KMS-11 (cell line): ENCODE data around the gene CAMKK2.
"Not testable (repeated sequence)": the region's sequence is repeated elsewhere in the genome, so short reads cannot be mapped to it uniquely, and the experiment has no call there.

ENCODE experiments used
- H2AFZ ChIP-seq: fragments of 200-600 bp; sonication (generic); 2 replicates; pipeline ENCODE4 v1.6.1; 2016; ENCODE audit warnings: antibody characterized with exemption, mixed run types, low read depth
- H3K27ac ChIP-seq: fragments of 200-600 bp; sonication (generic); 2 replicates; pipeline ENCODE4 v1.6.1; 2016; ENCODE audit warnings: mild to moderate bottlenecking, mixed run types
- H3K27me3 ChIP-seq: fragments of 200-600 bp; sonication (generic); 2 replicates; pipeline ENCODE4 v1.6.1; 2017; ENCODE audit warnings: mild to moderate bottlenecking, low read depth, mixed run types, moderate library complexity; ENCODE audit not compliant: insufficient read depth
- H3K36me3 ChIP-seq: fragments of 200-600 bp; sonication (generic); 2 replicates; pipeline ENCODE4 v1.6.1; 2017; ENCODE audit warnings: mild to moderate bottlenecking, mixed run types; ENCODE audit not compliant: insufficient read depth
- H3K4me1 ChIP-seq: fragments of 200-600 bp; sonication (generic); 2 replicates; pipeline ENCODE4 v1.6.1; 2016; ENCODE audit warnings: mild to moderate bottlenecking, low read depth, mixed run types; ENCODE audit not compliant: poor library complexity, severe bottlenecking
- H3K4me2 ChIP-seq: fragments of 200-600 bp; sonication (generic); 2 replicates; pipeline ENCODE4 v1.7.0; 2016; ENCODE audit warnings: mild to moderate bottlenecking, mixed run types
- H3K4me3 ChIP-seq: fragments of 200-600 bp; sonication (generic); IDR thresholded peaks from 2 replicates; pipeline ENCODE4 v1.6.1; 2017; ENCODE audit warnings: low read depth, low read length, mixed read lengths; ENCODE audit not compliant: insufficient read depth
- H3K79me2 ChIP-seq: fragments of 200-600 bp; sonication (generic); 2 replicates; pipeline ENCODE4 v1.6.1; 2016; ENCODE audit warnings: low read depth, mixed run types; ENCODE audit not compliant: insufficient read depth
- H3K9ac ChIP-seq: fragments of 200-600 bp; sonication (generic); 2 replicates; pipeline ENCODE4 v1.6.1; 2016; ENCODE audit warnings: mild to moderate bottlenecking, mixed run types
- H4K20me1 ChIP-seq: fragments of 200-600 bp; sonication (generic); 2 replicates; pipeline ENCODE4 v1.6.1; 2016; ENCODE audit warnings: mild to moderate bottlenecking, mixed run types; ENCODE audit not compliant: insufficient read depth
- TF ChIP-seq, protein P1 (sequence below): fragments of 200-600 bp; sonication (generic); conservative IDR thresholded peaks from 2 replicates; pipeline ENCODE4 v1.6.1; 2017; ENCODE audit warnings: low read depth, mild to moderate bottlenecking, antibody characterized with exemption, low read length, moderate library complexity, mixed read lengths

Gene CAMKK2

DNA sequence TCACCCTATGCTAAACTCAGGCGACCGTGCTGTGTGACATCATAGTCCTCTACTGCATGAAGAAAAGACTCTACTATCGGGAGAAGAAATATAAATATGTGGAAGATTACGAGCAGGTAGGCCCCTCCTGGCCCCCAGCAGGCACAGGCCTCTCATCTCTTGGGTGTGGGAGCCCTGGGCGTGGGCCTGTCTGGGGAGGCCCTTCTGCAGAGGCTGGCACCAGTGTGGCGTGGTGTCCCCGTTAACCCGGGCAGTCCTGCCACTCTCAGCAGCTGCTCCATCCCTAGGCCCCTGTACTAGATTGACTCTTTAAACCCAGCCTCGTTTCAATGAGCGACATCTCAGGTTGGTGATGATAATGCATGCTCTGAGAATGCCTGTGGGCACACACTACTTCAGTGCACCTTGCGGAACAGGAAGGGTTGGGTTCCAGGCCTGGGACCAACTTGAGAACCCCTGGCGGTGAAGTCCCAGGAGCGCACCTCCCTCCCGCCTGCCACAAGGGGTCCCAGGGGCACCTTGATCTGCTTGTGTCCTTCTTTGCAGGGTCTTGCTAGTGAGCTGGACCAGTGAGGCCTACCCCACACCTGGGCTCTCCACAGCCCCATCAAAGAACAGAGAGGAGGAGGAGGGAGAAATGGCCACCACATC is 63.4 kb downstream of the CAMKK2 start:
- no peaks in the 10 kb centered on the region for H3K36me3 ChIP-seq
- no peak overlapping the region for H3K9ac ChIP-seq
- H3K79me2 ChIP-seq = no peaks in the 10 kb centered on the region
- H4K20me1 ChIP-seq = no peaks in the 10 kb centered on the region
- H3K4me3 ChIP-seq = no peak overlapping the region
- H3K27ac ChIP-seq = no peak overlapping the region
- no peak overlapping the region for H2AFZ ChIP-seq
- TF ChIP-seq, protein P1, sequence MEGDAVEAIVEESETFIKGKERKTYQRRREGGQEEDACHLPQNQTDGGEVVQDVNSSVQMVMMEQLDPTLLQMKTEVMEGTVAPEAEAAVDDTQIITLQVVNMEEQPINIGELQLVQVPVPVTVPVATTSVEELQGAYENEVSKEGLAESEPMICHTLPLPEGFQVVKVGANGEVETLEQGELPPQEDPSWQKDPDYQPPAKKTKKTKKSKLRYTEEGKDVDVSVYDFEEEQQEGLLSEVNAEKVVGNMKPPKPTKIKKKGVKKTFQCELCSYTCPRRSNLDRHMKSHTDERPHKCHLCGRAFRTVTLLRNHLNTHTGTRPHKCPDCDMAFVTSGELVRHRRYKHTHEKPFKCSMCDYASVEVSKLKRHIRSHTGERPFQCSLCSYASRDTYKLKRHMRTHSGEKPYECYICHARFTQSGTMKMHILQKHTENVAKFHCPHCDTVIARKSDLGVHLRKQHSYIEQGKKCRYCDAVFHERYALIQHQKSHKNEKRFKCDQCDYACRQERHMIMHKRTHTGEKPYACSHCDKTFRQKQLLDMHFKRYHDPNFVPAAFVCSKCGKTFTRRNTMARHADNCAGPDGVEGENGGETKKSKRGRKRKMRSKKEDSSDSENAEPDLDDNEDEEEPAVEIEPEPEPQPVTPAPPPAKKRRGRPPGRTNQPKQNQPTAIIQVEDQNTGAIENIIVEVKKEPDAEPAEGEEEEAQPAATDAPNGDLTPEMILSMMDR = no peak
- H3K27me3 ChIP-seq = no peaks in the 10 kb centered on the region
- no peaks in the 10 kb centered on the region for H3K4me1 ChIP-seq
- H3K4me2 ChIP-seq = no peak overlapping the region

DNA sequence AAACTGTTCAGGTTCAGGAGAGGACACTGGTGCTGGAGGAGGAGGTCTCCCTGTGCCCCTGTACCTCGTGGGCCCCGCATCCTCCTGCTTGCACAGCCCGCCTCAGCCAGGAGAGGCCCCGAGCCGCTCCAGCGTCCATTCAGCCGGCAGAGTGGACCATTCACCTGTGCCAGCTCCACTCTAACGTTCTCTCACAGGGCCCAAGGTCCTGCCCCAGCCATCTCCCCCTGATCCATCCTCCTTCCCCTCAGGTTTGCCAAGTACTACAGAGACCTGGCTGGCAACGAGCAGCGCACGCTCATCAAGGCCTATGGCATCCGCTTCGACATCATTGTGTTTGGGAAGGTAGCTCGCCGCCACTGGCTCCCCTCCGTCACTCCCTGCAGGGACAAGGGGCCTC is 64.3 kb downstream of the CAMKK2 start:
- Histone ChIP-seq H3K9ac (no peak overlapping the region), H3K4me2 (no peak overlapping the region), H4K20me1 (no peaks in the 10 kb centered on the region), H3K4me3 (no peak overlapping the region), H2AFZ (no peak overlapping the region), H3K79me2 (no peaks in the 10 kb centered on the region), H3K36me3 (no peaks in the 10 kb centered on the region), H3K4me1 (peaks cover 9% of the 10 kb centered on the region), H3K27me3 (no peaks in the 10 kb centered on the region), H3K27ac (no peak overlapping the region)
- TF ChIP-seq, protein P1 = no peak

DNA sequence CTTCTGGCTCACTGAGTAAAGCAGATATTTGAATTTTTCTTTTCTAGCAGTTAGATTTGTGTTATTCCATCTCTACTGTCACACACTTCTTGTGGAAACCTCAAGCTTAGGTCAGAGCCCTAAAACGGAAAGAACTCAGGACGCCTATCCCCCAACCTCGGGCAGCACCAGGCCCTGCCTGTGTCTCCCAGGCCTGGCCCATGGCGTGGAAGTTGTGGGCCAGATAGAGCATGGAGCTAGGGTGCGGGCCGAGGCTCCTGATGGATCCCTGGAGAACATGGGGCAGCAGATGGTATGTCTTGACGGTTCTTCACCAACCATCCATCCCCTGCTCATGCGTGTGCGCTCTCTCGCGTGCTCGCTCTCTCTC is 66.0 kb downstream of the CAMKK2 start:
- Histone ChIP-seq H3K4me3 (no peak overlapping the region), H3K79me2 (no peaks in the 10 kb centered on the region), H3K27ac (no peak overlapping the region), H3K4me1 (peaks cover 15% of the 10 kb centered on the region), H3K27me3 (no peaks in the 10 kb centered on the region), H3K36me3 (no peaks in the 10 kb centered on the region), H4K20me1 (no peaks in the 10 kb centered on the region), H3K4me2 (no peak overlapping the region), H3K9ac (no peak overlapping the region), H2AFZ (no peak overlapping the region)
- TF ChIP-seq, protein P1 = no peak

DNA sequence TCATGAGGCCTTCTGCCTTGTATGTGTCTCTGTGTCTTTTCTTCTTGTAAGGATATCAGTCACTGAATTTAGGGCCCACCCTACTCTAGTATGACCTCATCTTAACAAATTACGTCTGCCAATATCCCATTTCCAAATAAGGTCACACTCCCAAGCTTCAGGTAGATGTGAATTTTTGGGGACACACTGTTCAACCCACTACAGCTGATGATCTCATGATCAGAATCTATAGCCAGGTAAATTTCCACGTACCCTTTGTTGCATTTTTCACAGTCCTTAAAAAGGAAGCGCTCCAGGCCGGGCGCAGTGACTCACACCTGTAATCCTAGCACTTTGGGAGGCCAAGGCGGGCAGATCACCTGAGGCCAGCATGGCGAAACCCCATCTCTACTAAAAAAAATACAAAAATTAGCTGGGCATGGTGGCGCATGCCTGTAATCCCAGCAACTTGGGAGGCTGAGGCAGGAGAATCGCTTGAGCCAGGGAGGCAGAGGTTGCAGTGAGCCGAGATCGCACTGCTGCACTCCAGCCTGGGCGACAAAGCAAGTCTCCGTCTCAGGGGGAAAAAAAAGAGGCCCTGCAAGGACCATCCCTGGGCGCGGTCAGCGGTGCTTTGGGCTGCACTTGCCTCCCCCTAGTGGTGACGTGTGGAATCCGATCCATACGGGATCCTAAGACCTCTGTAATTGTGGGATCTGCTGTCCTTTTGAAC is 66.5 kb downstream of the CAMKK2 start:
- not testable (repeated sequence) for H3K9ac ChIP-seq, H3K27ac ChIP-seq, H3K27me3 ChIP-seq, H3K4me3 ChIP-seq, H2AFZ ChIP-seq, H3K4me2 ChIP-seq, H3K36me3 ChIP-seq, H4K20me1 ChIP-seq, H3K79me2 ChIP-seq
- TF ChIP-seq, protein P1 = peak; percentile 57
- H3K4me1 ChIP-seq = peaks cover 15% of the 10 kb centered on the region
